ENCODE measurements around the gene TRABD2B.

TRABD2B gene

GRCh38 chr1:48003741-48004531, 6.8 kb upstream of the TRABD2B start:
- H3K27me3 ChIP-seq (ENCODE audit: control insufficient read depth, low read length) = no peaks in the 10 kb centered on the region; the same call in 1 of the 2 replicates
- no peaks in the 10 kb centered on the region for H3K36me3 ChIP-seq (ENCODE audit: control insufficient read depth, low read length)
- no peaks in the 10 kb centered on the region for H3K9me3 ChIP-seq (ENCODE audit: control insufficient read depth, insufficient read depth, low read length)
- H3K4me1 ChIP-seq (ENCODE audit: control insufficient read depth, low read length) = no peaks in the 10 kb centered on the region
- TF ChIP-seq CTCF (IDR thresholded peaks at IDR 0.05; ENCODE audit: low read depth, low read length, poor library complexity, severe bottlenecking) = no peak
- no peak for TF ChIP-seq EZH2phosphoT487 (IDR thresholded peaks at IDR 0.05; ENCODE audit: borderline replicate concordance, low read length)
- H3F3A ChIP-seq (ENCODE audit: control insufficient read depth, insufficient read depth) = no peaks in the 10 kb centered on the region
- no peak overlapping the region for H3K4me3 ChIP-seq (ENCODE audit: low read length)
- no peaks in the 10 kb centered on the region for H3K79me2 ChIP-seq (ENCODE audit: control insufficient read depth, low read length)
- no peaks in the 10 kb centered on the region for H4K20me1 ChIP-seq (ENCODE audit: control insufficient read depth, insufficient read depth, low read depth, low read length)
- H3K27ac ChIP-seq (ENCODE audit: low read depth, low read length) = no peak overlapping the region
- no peaks in the 10 kb centered on the region for H3K9me2 ChIP-seq (replicated peaks; ENCODE audit: control insufficient read depth, low read length)
- no peak overlapping the region for H3K4me2 ChIP-seq (ENCODE audit: low read length)

- H3K9me2 ChIP-seq (replicated peaks; ENCODE audit: control insufficient read depth, low read length) = no peaks in the 10 kb centered on the region
- no peak for TF ChIP-seq CTCF (IDR thresholded peaks at IDR 0.05; ENCODE audit: low read depth, low read length, poor library complexity, severe bottlenecking)
- no peak for TF ChIP-seq EZH2phosphoT487 (IDR thresholded peaks at IDR 0.05; ENCODE audit: borderline replicate concordance, low read length)
- H3K9me3 ChIP-seq (ENCODE audit: control insufficient read depth, insufficient read depth, low read length) = no peaks in the 10 kb centered on the region
- no peak overlapping the region for H3K4me2 ChIP-seq (ENCODE audit: low read length)
- H3F3A ChIP-seq (ENCODE audit: control insufficient read depth, insufficient read depth) = no peaks in the 10 kb centered on the region
- no peaks in the 10 kb centered on the region for H3K79me2 ChIP-seq (ENCODE audit: control insufficient read depth, low read length)
- no peaks in the 10 kb centered on the region for H3K36me3 ChIP-seq (ENCODE audit: control insufficient read depth, low read length)
- no peaks in the 10 kb centered on the region for H3K4me1 ChIP-seq (ENCODE audit: control insufficient read depth, low read length)
- H3K27ac ChIP-seq (ENCODE audit: low read depth, low read length) = no peak overlapping the region
- H3K4me3 ChIP-seq (ENCODE audit: low read length) = no peak overlapping the region
- no peaks in the 10 kb centered on the region for H4K20me1 ChIP-seq (ENCODE audit: control insufficient read depth, insufficient read depth, low read depth, low read length)
- no peaks in the 10 kb centered on the region; the same call in 1 of the 2 replicates for H3K27me3 ChIP-seq (ENCODE audit: control insufficient read depth, low read length)
These were observed 5.0 kb upstream of the TRABD2B start for GRCh38 chr1:48002142-48002541.

GRCh38 chr1:48001696-48002095, 4.5 kb upstream of the TRABD2B start:
- Histone ChIP-seq H3F3A (ENCODE audit: control insufficient read depth, insufficient read depth) (no peaks in the 10 kb centered on the region), H4K20me1 (ENCODE audit: control insufficient read depth, insufficient read depth, low read depth, low read length) (no peaks in the 10 kb centered on the region), H3K9me3 (ENCODE audit: control insufficient read depth, insufficient read depth, low read length) (no peaks in the 10 kb centered on the region), H3K4me2 (ENCODE audit: low read length) (no peak overlapping the region), H3K27me3 (ENCODE audit: control insufficient read depth, low read length) (no peaks in the 10 kb centered on the region; the same call in 1 of the 2 replicates), H3K79me2 (ENCODE audit: control insufficient read depth, low read length) (no peaks in the 10 kb centered on the region), H3K27ac (ENCODE audit: low read depth, low read length) (no peak overlapping the region), H3K36me3 (ENCODE audit: control insufficient read depth, low read length) (no peaks in the 10 kb centered on the region), H3K4me3 (ENCODE audit: low read length) (no peak overlapping the region), H3K4me1 (ENCODE audit: control insufficient read depth, low read length) (no peaks in the 10 kb centered on the region), H3K9me2 (replicated peaks; ENCODE audit: control insufficient read depth, low read length) (no peaks in the 10 kb centered on the region)
- TF ChIP-seq EZH2phosphoT487 (IDR thresholded peaks at IDR 0.05; ENCODE audit: borderline replicate concordance, low read length) = no peak
- TF ChIP-seq CTCF (IDR thresholded peaks at IDR 0.05; ENCODE audit: low read depth, low read length, poor library complexity, severe bottlenecking) = no peak
